NCI-H1436 (cell line): ENCODE measurements around the gene PEX11A.
A peak's percentile ranks its signal among the peaks of the same experiment; 100 is the strongest.

Experiments used
- DNase-seq: peaks from one replicate; lab custom pipeline; 2025; lab: John Stamatoyannopoulos, UW

Gene PEX11A

GRCh38 chr15:89675606-89676005 lies 14.9 kb downstream of the PEX11A start:
- DNase-seq = no peak

- no peak for DNase-seq
Observed at GRCh38 chr15:89674526-89674925, 16.0 kb downstream of the PEX11A start.

DNA sequence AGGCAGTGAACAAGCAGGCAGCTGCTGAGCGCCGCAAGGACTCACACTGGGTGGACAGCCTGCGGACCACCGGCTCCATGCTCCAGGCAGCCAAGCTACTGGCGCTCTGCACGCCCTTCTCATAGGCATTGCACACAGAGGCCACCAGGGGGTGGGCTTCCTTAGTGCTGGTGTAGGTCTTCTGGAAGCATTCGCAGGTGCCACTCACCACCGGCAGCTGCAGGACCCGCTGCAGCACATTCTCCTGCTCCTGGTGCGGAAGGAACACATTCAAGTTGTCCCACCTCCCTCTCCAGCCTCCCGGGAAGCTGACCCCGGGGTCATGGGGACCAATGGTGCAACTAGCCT lies 17.4 kb downstream of the PEX11A start:
- peak; percentile 49 for DNase-seq

DNA sequence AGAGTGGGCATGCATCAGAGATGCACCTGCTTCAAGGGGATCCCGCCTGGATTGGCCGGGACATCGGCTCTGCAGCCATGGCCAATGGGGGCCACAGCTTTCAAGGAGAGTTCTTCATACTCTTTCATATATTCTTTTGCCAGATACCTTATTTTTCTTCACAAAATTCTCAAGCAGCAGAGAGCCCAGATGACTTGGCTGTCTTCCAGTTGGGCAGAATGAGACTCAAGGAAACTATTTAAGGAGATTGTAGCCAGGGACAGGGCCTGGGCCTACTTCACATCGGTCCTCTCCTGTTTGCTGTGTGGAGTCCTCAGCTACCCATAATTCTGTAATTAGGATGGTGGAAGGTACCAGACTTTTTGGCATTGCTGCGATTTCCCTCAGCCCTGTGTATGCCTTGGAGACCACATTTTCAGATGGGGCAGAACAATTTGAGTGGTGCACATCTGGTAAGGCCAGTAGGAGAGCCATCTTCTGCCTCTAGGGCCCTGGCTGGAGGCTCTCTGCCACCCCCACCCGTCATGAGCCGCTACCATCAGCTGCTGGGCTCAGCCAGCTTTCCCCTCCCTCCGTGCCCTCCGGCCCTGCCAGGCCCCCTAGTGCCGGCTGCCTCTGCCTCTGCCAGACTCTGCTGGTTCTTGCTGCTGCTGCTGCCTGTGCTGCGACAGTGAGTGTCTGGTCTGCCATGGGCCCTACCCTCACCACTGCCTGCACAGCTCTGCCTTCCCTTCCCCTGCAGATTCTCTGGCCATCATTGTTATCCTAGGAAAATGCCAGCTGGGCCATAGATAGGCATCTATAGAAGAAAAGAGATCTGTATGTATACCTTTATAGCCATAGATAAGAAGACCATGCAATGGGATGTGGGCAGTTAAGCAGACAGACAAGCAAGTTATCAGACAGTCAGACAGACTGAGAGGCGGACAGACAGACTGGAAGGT lies 18.1 kb downstream of the PEX11A start:
- no peak for DNase-seq

GRCh38 chr15:89671687-89672086 lies 18.9 kb downstream of the PEX11A start:
- no peak for DNase-seq

- DNase-seq = no peak
Observed at GRCh38 chr15:89670971-89671560, 19.5 kb downstream of the PEX11A start.

GRCh38 chr15:89669941-89670340 lies 20.6 kb downstream of the PEX11A start:
- DNase-seq = no peak

DNA sequence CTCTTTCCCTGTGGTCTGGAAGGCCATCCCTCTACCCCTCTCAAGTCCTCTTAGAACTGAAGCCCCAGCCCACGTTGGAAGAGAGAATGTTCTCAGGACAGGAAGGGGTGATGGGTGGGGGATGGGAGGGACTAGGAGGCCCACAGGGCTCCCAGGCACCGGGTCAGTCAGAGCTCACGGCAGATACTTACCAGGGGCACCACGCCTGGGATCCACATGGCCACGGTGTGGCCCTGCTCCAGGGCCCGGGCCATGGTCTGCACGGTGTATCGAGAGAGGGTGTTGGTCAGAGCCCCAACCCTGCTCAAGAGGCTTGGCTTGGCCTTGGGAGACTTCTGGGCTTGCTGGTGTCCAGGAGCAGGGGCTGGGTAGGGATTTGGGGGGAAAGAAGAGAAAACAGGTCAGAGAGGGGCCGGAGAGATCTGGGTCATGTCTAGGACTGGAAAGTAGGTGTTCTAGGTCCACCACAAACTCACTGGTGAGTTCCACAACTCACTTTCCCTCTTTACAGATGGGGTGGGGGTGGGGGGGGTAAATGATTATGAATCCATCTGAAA lies 21.2 kb downstream of the PEX11A start:
- no peak for DNase-seq

GRCh38 chr15:89668171-89668570 lies 22.4 kb downstream of the PEX11A start:
- DNase-seq = no peak

DNA sequence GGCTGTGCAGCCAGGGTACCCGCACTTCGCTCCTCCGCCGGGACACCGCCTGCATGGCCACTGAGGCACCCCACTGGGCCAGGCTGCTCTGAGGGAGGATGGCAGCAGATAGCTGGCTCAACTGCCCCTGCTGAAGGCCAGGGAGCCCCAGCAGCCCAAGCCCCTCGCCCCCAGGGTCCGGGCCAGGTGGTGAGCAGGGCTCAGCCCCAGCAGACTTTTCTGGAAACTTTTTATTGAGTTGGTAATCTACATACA lies 22.9 kb downstream of the PEX11A start:
- no peak for DNase-seq

DNA sequence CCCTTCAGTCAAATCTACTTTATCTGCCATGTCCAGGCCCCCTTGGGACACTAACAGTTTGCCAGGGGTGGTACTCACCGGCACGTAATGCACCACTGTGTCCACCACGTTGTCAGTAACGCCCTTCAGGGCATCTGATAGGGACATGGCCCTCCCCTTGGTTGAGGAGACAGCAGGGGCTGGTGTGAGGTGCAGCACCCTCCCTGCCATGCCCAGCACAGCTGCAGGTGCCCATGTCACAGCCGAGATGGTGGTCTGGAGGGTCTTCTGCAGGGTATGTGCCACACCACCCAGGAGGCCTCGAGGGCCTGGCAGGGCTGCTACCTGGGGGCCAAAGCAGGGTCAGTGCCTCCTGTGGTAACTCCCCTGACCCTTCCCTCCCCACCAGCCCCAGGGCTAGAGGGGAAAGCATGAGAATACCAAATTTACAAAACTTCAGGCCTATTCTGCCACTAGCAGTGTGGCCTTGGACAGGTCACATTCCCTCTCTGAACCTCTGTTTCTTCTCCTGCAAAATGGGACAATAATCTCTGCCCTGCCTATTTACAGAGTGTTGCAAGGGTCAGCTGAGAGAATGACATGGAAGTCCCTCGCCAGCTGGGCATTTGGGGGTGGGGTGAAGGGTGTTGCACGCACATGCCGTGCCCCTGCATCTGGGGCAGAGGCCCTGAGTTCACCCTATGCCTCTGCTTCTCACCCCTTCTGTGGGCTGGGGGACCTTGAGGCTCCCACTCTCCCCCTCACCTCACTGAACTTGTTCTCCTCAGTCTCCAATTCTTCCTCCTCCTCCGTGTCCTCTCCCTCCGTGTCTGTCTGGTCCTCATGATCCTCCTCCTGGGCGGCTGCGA lies 23.5 kb downstream of the PEX11A start:
- no peak for DNase-seq

DNA sequence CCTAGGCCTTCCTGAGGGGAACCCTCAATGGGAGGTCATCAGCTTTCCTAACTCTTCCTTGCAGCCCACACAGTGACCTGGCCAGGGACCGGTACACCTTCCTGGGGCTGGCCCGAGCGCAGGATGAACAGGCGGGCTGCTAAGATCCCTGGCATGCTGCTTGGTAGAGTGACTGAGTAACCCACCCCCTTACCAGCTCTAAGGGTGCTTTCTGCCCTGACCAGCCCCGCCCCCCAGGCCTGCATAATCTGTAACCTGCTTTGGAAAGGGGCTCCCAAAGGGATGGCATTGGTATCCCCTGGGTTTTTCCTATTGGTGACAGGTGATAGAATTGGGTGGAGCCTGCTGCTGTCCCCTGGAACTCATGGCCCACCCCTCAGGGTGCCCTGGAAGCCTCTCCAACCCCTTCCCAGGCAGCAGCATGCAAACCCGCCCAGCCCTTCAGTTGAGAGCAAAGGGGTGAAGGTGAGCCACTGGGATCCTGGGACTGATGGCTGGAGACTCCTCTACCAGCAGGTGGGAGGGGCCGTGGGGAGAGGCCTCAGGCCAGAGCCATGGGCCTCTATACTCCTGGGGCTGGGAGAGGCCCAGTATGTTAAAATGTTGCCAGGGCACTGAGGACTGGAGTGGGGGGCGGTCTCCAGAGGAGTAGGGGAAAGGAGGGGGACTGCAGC lies 24.2 kb downstream of the PEX11A start:
- DNase-seq = no peak

DNA sequence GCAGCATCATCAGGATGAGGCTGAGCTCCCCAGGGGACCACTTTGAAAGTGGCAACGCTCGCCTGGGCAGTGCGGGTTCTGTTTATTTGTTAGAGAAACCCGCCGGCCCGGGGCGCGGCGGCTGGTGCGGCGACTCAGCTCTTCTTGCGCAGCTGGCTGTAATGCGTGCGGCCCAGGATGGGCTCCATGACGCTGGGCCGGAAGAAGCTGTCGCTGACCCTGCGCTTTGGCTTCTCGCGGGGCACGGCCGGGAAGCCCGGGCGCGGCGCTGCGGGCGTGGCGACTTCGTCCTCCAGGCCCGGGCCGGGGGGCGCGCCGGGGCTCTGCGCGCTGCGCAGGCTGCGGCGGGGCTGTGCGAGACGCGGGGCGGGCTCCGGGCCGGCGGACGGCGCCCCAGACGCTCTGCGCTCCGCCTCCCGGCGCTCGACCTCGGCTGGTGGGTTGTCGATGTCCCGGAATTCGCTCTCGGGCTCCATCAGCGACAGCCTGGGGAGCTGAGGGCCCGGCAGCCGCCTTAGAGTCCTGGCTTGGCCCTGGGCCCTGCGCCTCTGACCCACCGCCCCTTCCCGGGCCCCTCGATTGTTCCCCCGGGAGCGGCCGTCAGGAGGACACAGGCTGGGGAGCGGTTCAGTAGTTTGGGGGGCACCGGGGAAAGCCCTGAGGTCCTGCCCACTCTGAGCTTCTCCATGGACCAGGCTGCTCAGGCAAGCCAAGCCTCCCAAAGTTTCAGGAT lies 24.9 kb downstream of the PEX11A start:
- no peak for DNase-seq

GRCh38 chr15:89664441-89665350 lies 25.9 kb downstream of the PEX11A start:
- DNase-seq = no peak

DNA sequence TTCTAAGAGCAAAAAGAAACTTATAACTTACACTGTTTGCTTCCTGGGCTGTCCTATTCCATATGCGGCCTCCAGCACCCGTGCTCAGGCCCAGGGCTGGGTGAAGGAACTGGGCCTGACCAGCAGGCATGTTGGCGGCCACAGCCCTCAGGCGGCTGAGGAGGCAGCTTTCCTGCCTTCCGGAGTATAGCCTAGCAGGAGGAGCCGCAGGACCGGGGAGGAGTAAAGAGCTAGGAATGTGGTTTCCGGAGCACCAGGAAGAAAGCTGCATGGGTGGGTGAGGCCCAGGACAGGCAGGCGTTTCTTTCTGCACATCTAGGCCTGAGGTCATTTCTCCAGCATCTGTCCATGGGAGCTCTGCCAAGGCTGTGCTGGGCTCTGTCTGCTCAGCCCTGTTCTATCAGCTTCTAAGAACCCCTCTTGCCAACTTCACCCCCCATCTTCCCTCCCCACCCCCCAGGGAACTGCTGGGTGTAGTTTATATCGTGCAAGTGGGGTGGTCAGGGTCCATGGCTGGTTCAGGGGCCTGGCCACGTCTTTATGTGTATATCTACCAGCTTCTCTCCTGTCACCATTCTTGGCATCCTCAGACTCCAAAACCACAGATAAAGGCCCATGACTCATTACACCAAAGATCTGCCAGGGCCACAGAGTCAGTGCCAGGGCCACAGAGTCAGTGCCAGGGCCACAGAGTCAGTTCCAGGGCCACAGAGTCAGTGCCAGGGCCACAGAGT lies 27.5 kb downstream of the PEX11A start:
- DNase-seq = no peak

DNA sequence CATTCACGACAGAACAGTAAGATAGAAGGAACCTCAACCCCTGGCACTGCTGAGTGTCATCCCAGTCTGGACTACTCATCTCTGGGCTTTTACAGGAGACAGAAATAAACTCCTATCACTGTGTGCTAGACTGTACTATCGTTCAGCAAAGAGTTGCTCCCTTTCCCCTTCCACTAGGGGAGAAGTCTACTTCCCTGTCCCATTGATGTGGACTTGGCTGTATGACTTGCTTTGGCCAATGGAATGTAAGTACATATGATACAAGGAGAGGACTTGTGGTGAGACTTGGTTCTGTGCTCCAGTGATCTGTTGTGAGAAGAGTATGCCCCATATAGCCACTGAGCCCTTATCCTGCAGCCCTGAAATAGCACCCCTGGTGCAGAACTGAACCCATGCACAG lies 30.0 kb downstream of the PEX11A start:
- DNase-seq = no peak

- DNase-seq = no peak
Observed at GRCh38 chr15:89659295-89659694, 31.3 kb downstream of the PEX11A start.

- no peak for DNase-seq
Observed at GRCh38 chr15:89657686-89658200, 32.8 kb downstream of the PEX11A start.

GRCh38 chr15:89656116-89656815 lies 34.3 kb downstream of the PEX11A start:
- DNase-seq = no peak
